DMS53 treated with DMSO at 0.1 percent for 48 hours (cell line): Measurements from ENCODE around the gene CAMTA1.
"Not testable (repeated sequence)": the region's sequence is repeated elsewhere in the genome, so short reads cannot be mapped to it uniquely, and the experiment has no call there.

Experiments used
- DNase-seq: peaks from one replicate; lab custom pipeline; 2025; ENCODE audit not compliant: unreplicated experiment; lab: John Stamatoyannopoulos, UW

The CAMTA1 gene

DNA sequence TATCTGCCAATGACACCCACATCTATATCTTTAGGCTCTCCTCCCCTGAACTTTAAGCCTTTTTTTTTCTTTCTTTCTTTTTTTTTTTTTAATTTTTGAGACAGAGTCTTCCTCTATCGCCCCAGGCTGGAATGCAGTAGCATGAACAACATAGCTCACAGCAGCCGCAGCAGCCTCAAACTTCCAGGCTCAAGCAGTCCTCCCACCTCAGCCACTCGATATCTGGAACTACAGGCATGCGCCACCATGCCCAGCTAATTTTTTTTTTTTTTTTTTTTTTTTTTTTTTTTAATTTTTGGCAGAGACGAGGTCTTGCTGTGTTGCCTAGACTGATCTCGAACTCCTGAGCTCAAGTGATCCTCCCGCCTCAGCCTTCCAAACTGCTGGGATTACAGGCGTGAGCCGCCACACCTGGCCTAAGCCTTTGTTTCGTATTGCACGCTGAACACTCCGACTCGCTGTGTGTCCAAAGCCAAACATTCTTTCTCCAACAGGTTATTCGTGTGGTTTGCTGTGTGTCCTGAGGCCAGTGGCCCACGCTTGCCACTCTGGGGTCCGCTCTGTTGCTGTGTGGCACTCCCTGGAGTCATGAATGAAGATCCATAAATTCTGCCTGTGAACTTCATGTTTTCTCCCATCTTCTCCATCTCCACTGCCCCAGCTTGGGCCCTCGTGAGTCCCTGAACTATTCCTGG is 119.4 kb downstream of the CAMTA1 start:
- DNase-seq: no peak

DNA sequence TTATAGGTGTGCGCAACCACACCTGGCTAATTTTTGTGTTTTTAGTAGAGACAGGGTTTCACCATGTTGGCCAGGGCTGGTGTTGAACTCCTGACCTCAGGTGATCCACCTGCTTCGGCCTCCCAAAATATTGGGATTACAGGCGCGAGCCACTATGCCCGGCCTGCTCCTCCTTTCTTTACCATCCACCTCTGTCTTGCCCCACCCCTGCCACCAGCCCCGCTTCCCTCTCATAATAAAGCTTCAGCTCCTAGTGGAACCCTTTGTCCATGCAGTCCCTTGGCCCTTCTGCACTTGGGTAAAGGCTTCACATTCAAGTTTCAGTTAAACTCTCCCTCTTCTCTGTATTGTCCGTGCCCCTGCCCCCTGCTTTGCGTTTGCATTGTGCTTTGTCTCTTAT is 120.1 kb downstream of the CAMTA1 start:
- no peak for DNase-seq

DNA sequence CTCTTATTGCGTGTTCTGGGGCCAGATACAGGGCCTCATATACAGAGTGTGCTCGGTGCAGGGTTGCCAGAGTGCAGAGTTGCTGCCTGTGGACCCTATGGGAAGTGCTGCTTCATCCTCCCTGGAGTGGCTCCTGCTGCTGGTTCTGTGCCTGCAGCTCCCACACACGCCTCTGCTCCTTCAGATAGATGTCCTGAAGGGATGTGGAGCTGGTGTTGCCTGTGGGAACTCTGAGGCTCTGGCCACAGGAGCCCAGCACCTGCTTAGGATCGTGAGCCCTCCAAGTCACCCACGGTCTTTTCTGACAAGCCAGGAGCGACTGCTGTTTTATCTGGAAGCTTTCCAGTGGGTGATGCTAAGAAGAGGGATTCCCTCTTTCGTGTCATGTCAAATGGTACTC is 120.5 kb downstream of the CAMTA1 start:
- DNase-seq: no peak

DNA sequence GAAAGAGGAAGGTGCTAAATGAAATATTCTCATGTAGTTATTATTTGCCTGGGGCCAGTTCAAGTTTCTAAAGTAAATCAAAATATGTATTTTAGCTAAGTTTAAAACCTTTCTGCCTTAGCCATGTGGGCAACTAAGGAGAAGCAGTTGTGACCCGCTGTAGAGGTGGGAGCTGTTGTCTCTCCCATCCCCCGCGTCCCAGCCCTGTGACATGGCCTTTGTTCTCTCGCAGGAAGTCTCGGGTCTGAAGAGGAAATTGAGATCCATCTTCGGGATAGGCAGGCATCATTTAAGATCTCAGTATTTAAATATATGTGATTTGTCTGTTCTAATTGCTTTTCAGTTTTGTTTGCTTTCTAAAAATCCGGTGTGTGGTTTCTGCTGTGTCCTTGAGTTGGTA is 121.5 kb downstream of the CAMTA1 start:
- no peak for DNase-seq

DNA sequence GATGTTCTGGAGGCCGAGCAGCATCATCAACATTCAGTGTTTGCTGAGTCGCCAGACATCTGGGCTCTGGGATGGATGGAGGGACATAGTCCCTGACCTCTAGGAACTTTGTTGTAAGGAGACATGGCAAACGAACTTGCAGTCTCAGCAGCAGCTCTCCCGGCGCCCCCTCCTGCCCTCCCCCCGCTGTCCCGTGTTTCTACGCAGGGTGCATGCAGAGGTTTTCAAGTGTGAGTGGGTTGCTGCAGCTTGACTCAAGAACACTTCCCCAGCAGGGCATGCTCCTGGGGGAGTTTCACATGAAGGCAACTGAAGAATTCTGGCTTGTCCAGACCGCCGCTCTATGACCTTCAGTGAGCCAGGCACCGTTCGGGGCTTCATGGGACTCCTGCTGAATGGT is 121.9 kb downstream of the CAMTA1 start:
- DNase-seq: no peak

DNA sequence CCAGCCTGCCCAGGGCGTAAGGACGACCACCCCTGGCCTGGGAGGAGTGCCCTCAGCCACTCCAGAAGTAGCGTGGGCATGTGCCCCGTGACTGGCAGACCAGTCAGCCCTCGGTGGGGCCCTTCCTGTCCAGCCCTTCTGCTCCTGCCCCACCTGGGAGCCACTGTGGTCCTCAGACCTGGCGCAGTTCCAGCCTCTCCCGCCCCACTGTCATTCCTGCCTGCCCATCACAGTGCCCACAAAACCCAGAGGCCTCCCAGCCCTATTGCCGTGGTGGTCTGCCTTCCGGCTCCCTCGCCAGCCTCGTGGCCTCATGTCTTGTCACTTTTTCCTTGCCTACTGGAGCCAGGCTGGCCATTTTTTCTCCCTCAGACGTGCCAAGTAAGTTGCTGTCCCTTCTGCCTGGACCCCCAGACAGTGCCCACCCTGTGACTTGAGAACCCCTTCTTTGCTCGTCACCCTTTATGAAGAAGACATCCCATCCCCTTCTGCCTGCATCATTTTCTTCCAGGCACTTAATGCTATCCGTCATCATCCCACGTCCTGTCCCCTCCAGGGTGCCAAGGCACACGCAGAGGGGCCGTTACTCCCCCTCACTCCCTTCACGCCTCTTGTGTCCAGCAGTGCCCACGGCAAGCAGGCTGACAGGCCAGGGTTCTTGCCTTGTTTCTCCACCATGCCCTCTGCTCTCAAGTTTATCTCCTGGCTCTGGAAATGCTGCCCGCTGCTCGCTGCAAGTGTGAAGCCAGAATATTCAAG is 122.6 kb downstream of the CAMTA1 start:
- no peak for DNase-seq

DNA sequence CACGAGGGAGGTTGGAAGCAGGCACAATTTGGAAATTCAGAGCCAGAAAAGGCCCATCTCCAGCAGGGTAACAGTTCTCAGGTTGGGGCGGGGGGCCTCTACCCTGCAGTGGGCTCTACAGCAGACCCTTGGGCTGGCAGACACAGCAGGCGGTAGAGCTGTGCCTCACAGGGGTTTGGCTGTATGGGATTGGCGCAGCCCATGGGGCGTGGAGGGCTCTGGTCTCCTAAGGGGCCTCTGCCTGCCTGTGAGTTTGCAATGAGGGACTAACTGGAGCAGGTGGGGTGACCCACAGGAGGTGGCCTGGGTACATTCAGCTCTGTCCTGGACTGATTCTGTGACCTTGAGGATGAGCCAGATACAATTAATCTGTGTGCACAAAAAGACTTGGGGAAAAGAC is 124.1 kb downstream of the CAMTA1 start:
- DNase-seq: no peak

DNA sequence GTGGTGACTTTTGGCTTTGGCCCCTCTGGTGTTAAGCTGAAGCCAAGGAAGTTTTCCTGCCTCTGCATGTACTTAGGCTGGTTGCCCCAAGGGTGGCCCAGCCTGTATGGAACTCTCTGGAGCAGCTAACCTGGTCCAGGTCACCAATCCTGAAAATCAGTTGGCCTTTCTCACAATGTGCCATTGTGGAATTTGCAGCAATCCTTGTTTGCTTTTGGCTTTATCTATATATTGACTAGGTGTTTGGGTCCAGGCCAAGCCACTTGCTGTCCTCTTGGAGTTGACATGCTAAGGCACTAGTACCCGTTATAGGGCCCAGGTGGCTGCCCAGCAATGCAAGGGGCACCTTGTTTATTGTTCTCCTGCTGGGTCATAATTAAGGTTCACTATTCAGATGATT is 124.6 kb downstream of the CAMTA1 start:
- no peak for DNase-seq

DNA sequence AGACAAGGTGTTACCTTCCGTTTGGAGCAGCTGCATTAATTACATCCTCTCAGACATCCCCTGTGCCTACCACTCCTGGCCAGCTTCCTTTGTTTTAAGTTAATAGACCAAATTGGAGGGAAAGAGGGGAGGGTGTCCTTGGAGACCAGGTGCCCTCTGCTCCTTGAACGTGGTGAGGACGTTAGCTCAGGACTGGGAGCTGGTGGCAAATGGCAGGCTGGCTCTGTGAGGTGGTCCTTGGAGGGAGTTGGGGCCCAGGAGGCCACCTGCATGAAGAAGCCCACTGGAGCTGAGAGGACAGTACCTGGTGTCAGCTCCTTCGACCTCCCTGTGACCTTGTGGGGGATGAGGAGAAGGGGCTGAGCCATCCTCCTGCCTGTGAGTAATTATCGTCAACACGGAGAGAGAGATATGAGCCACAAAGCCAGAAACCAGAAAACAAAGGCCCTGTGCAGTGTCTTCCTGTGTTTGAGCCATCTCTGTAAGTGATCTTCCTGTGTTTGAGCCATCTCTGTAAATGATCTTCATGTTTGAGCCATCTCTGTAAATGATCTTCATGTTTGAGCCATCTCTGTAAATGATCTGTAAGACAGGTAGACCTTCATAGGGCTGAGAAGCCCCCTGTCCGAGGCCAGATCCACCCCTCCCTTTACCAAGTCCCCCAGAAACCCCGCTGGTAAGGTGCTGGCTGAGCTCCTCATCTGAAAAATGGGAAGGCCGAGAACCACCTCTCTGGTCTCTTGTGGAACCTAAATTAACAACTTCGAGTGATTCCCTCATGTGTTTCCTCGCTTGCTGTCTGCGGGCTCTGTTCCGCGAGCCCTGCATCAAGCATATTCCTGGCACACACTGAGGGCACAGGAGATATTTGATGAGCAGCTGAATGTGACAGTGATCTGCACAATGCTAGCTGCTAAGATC is 126.0 kb downstream of the CAMTA1 start:
- DNase-seq: no peak

DNA sequence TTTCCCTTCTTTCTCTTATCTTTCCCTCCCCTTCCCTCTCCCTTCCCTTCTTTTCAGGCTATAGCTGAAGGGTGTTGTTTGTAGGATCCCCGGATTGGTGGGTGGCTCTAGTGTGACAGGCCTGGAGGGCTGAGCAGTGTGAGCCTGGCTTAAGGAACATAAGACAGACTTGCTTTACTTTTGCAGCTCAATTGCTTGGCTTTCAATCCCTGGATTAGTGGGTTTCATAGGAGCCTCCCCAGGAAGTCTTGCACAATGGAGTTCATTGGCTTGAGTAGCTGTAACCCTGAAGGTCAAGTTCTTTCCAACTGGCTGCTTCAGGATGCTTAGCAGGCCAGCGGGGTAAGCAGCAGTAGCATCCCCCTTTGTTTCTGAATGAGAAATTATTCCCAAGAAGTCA is 126.7 kb downstream of the CAMTA1 start:
- no peak for DNase-seq

DNA sequence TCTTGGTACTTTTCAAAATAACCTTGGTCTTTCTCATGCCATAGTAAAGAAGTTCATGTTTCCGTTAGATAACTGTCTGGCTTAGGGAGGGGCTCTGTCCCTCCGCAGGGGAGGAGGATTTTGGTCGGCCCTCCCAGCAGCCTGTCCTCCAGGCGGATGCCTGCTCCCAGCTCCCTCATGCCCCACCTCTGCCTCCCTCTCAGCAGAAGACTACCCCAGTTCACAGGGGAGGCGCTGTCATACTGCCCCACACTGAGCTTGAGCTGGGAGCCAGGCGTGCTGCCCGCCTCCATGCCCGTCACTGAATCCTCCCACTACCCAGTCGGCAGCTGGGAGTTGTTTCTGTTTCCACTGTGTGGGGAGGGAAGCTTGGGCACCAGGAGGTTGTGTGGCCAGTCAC is 127.3 kb downstream of the CAMTA1 start:
- no peak for DNase-seq

DNA sequence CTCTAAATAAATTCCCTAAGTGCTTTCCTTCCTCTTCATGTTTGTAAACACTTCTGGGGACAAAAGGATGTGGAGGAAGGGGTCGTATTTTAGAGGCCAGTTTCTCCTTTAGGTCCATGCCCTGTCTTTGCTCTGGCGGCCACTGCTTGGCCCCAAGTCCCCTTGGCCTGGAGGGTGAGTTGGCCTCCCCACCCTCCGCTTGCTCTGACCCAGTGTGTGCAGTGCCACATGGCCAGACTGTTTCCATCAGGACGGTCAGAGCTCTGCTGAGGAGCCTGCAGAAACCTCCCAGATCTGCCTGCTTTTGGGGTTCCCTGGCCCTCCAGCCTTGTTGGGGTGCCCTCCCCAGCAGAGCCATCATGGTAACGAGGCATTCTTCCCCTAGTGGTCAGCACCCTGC is 127.8 kb downstream of the CAMTA1 start:
- no peak for DNase-seq

DNA sequence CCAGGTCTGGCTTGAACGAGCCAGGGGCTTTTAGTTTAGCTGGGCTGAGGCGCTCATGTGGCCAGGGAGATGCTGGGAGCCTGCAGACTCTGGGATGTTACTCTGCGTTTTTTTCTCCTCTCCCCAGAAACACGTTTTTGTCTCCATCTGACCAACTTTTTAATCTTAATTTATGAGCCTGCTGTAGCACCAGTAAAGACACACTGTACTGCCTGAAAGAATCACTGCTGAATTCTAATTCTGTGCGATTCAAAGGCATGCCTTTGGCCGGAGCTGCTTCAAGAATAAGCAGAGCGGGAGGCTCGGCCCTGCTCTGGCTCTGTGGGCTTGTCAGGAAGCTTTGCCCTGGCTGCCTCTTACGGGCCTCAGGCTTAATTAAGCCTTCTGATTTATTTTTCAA is 129.5 kb downstream of the CAMTA1 start:
- no peak for DNase-seq

DNA sequence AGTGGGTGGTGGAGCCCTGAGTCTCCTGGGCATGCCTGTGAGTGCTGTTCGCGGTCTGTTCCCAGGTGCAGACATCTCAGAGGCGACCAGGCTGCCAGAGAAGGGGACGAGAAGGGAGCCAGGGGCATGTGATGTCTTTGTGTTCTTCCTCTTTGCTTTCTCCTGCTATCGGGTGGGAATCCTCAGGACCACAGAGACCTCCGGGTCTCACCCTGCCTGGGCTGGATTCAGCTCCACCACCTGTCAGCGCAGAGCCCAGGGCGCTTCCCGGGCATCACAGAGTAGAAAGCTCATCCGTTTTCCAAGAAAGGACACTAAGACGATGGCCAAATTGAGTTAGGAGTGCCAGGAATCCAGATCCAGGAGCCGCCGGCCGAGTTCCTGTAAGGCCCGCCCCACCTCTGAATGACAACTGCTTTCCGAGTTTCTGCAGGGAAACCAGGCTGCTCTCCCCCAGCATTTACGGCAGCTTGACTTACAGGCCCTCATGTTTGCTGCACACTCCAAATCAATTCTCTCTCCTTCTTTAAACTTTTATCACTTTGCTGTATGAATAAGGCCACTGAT is 130.8 kb downstream of the CAMTA1 start:
- no peak for DNase-seq

DNA sequence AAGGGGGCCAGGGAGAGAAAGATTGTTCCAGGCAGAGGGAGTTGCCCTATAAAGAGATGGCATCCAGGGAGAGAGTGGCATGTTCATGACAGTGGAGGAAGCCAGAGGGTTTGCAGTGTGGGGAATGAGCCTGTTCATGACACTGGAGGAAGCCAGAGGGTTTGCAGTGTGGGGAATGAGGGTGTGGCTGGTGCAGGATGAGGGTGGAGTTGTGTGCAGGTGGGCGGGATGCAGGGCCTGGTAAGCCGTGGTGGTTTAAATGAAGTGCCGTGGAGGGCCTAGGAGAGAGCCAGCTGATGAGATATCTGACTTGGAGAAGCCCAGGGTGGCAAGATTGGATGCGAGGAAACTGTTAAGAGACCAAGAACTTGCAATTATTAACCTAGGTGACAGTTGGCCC is 131.8 kb downstream of the CAMTA1 start:
- no peak for DNase-seq

DNA sequence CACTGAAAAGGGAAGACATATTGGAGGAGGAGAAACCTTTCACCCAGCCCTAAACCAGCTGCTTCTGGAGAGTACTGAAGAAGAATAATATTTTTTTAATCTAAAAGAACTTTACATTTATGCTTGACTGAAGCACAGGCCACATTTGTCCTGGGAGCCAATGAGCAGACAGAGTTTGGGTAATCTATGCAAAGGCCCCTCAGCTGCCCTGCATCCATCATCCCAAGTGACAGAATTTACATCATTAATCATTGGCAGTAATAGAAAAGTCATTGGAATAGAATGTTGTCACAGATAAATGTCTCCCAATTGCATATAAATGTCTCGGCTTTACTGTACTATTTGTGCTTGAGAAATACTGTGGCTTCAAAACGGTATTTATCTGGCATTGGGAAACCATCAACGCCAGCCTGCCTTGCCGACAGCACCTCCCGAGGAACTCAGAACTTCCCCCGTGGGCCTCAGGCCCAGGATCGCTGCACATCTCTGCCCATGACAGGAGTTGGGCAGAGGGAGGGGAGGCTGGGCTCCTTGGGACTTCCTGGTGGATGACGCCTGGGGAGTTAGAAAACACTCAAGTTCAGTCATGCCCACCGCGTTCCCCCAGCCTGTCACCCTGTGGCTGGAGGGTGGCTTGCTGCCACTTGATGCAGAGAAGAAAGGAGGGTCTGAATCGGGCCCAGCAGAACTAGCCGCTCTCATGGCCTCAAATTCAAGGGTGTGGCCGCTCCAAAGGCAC is 133.1 kb downstream of the CAMTA1 start:
- DNase-seq: no peak

DNA sequence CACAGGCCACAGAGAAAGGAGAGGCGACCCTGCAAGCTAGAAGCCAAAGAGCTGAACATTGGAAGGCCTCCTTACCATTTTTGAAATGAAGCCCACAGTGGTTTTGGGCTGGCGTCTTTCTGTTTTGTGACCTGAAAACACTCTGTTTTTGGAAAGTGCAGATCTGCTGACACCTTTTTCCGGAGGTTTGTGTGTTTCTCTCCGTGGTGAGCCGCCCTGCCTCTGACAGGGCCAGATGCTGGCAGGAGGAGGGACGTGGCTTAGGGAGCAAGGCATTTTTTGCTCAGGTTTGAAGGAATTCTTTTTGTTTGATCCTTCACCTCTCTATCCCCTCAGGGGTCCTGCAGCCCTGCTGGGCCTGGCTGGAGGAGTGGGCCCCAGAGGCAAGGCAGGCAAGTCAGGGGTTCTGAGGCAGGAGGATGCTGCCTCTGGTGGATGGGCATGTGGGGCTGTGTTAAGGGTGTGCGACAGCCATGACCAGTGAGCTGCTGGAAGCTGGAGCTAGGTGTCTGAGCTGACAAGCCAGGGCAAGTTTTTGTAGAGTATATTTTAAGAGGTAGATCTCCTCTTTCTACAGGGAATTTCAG is 133.8 kb downstream of the CAMTA1 start:
- no peak for DNase-seq

DNA sequence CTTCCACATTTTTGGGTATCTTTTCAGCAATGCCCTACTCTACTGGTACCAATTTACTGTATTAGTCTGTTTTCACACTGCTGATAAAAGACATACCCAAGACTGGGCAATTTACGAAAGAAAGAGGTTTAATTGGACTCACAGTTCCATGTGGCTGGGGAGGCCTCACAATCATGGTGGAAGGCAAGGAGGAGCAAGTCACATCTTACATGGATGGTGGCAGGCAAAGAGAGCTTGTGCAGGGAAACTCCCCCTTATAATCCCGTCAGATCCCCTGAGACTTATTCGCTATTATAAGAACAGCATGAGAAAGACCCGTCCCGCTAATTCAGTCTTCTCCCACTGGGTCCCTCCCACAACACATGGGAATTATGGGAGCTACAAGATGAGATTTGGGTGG is 136.3 kb downstream of the CAMTA1 start:
- DNase-seq: not testable (repeated sequence)

DNA sequence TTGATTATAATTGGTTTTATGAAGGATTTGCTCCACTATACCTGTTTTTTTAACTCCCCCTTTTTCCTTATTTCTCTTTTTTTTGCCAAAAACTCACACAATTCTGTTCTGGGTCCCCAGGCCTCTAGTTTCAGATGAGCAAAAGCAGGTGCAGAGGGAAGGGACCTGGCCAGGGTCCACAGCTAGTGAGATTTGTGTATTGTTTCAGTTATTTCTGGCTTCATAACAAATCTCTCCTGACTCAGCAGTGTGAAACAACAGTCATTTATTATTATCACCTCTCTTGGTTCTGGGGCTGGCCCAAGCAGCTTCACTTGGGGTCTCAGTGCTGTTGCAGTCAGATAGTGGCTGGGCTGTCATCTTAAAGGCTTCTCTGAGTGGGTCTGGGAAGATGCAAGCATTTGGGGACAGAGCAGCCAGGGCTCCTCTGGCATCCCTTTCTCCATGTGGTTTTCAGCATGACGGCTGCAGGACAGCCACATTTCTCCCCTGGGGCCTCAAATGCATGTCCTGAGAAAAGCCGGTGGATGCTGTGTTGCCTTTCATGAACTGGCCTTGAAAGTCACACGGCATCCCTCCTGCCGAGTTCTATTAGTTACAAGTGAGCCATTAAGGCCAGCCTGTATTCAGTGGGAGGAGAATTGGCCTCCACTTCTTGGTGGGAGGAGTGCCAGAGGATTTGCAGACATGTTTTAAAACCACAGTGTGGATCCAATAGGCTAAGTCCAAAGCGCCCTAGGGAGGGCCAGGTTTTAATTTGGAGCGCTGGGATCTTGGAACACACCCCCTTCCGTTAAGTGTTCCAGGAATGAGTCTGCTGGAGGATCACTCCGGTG is 137.1 kb downstream of the CAMTA1 start:
- DNase-seq: no peak
